NB4 (cell line): Measurements from ENCODE around the gene DBP.

ENCODE experiments used
- MYC ChIP-seq: IDR thresholded peaks from 2 replicates; pipeline ENCODE4 v1.6.1; 2011; ENCODE audit warnings: low read depth, low read length
- POLR2A ChIP-seq: IDR thresholded peaks from 2 replicates; pipeline ENCODE4 v1.6.1; 2011; ENCODE audit warnings: mild to moderate bottlenecking; ENCODE audit not compliant: insufficient read length; ENCODE audit errors: extremely low read depth
- TF ChIP-seq, protein P1 (sequence below): IDR thresholded peaks from one replicate; pipeline ENCODE4 v1.5.1; 2012; ENCODE audit warnings: low read depth, low read length

DNA sequence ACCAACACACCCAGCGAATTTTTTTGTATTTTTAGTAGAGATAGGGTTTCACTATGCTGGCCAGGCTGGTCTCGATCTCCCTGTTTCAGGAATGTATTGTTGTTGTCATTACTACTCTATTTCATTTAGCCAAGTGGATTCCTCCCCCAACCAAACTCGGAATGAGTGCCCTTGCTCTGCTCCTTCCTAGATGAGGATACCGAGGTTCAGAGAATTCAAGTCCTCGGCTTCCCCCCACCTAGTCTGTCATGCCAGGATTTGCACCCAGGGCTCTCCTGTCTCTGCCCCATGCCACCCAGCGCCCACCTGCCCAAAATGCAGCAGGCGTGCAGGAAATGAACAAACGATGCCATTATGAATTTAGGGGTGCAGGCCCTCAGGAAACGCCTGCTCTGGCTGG, 34.2 kb downstream of the DBP start:
- TF ChIP-seq, protein P1, sequence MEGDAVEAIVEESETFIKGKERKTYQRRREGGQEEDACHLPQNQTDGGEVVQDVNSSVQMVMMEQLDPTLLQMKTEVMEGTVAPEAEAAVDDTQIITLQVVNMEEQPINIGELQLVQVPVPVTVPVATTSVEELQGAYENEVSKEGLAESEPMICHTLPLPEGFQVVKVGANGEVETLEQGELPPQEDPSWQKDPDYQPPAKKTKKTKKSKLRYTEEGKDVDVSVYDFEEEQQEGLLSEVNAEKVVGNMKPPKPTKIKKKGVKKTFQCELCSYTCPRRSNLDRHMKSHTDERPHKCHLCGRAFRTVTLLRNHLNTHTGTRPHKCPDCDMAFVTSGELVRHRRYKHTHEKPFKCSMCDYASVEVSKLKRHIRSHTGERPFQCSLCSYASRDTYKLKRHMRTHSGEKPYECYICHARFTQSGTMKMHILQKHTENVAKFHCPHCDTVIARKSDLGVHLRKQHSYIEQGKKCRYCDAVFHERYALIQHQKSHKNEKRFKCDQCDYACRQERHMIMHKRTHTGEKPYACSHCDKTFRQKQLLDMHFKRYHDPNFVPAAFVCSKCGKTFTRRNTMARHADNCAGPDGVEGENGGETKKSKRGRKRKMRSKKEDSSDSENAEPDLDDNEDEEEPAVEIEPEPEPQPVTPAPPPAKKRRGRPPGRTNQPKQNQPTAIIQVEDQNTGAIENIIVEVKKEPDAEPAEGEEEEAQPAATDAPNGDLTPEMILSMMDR, result no peak
- TF ChIP-seq POLR2A (no peak), MYC (no peak)
